HL-60 (cell line): ENCODE measurements around the gene ARHGEF16.

Source experiments
- DNase-seq, 2 experiments: peaks; one replicate each; pipeline ENCODE4 v3.0.0-alpha.2; 2010 to 2020; ENCODE audit warnings: low read depth in 1 of 2, low spot score in 1 of 2
- H3K27ac ChIP-seq: fragments of 250-450 bp; sonication (Bioruptor Pico); replicated peaks from 2 replicates; pipeline ENCODE4 v1.5.1; 2020; ENCODE audit warnings: mild to moderate bottlenecking, moderate library complexity
- H3K27me3 ChIP-seq: fragments of 250-450 bp; sonication (Bioruptor Pico); 2 replicates; pipeline ENCODE4 v1.5.1; 2021; ENCODE audit warnings: mild to moderate bottlenecking, moderate library complexity; ENCODE audit not compliant: insufficient read depth, poor library complexity, severe bottlenecking
- H3K4me3 ChIP-seq: replicated peaks from 2 replicates; pipeline ENCODE4 v1.5.1; 2011; ENCODE audit warnings: mild to moderate bottlenecking, control low read depth, low read length; ENCODE audit not compliant: insufficient read depth
- CTCF ChIP-seq: IDR thresholded peaks from one replicate; pipeline ENCODE4 v1.5.1; 2011; ENCODE audit warnings: low read length, control low read depth, inconsistent platforms; ENCODE audit not compliant: insufficient read depth
- GABPA ChIP-seq: IDR thresholded peaks from 2 replicates; pipeline ENCODE4 v1.6.1; 2012; ENCODE audit warnings: low read depth
- POLR2AphosphoS5 ChIP-seq: IDR thresholded peaks from 2 replicates; pipeline ENCODE4 v1.6.1; 2012; ENCODE audit warnings: low read depth
- REST ChIP-seq: IDR thresholded peaks from 2 replicates; pipeline ENCODE4 v1.6.1; 2012; ENCODE audit warnings: low read depth; ENCODE audit not compliant: insufficient replicate concordance
- SPI1 ChIP-seq: IDR thresholded peaks from 2 replicates; pipeline ENCODE4 v1.6.1; 2012; ENCODE audit warnings: low read depth, mild to moderate bottlenecking, borderline replicate concordance

ARHGEF16 gene

DNA sequence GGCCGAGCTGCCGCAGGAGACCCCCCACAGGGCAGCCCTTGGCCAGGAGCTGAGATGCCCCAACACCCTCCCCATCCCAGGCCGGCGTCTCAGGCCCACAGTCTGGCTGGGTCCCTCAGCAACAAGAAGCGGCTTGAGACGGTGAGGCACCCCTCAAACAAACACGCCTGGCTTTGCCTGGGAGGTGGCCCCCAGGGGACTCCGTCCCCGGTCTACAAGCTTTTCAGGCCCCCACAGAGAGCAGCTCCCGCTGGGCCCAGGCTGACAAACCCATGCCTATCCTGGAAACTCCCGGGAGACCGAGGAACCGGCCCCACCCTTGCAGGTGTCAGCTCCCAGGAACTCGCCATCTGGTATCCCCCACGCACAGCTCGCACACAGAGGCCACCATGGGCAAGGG is 67.0 kb downstream of the ARHGEF16 start:
- DNase-seq: no peak
- H3K27me3 ChIP-seq: no peaks in the 10 kb centered on the region
- H3K27ac ChIP-seq: no peak overlapping the region
- H3K4me3 ChIP-seq: no peak overlapping the region
- TF ChIP-seq SPI1: no peak
- TF ChIP-seq POLR2AphosphoS5: no peak

- DNase-seq: no peak
- no peak for TF ChIP-seq GABPA
- no peak for TF ChIP-seq POLR2AphosphoS5
- TF ChIP-seq CTCF: no peak
- TF ChIP-seq SPI1: no peak
- TF ChIP-seq REST: no peak
- H3K4me3 ChIP-seq: no peak overlapping the region
- no peak overlapping the region for H3K27ac ChIP-seq
- no peaks in the 10 kb centered on the region for H3K27me3 ChIP-seq
These were observed 67.6 kb downstream of the ARHGEF16 start for GRCh38 chr1:3522112-3522511.

DNA sequence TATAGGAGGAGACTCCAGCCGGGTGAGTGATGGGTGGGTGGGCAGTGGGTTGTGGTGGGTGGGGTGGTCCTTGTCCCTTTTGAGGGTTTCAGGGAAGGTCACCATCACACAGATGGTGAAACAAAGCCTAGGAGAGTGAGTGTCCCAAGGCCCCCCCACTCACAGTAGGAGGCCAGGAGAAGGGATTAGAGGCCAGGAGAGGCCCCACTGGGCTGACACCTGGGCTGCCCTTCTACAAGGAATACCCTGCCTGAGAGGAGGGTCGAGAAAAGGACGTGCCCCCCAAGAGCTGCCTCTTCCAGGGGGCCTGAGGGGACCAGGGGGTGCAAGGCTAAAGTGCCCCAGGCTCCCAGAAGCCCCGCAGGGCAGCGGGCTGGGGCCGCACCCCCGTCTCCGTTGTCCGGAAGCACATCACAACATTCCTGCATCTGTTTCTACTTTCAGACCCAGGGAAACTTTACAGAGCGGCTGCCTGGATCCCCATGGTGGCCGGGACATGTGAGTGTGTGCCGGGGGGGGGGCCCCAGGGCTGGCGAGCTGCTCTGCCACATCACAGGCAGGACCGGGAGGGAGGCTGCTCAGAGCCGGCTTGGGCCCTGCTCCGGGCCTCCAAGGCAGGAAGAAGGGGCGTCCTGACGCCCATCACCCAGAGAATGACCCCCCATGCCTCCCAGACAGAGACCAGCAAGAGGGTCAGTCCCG is 68.2 kb downstream of the ARHGEF16 start:
- Histone ChIP-seq H3K27me3 (no peaks in the 10 kb centered on the region), H3K27ac (no peak overlapping the region), H3K4me3 (no peak overlapping the region)
- no peak for DNase-seq
- no peak for TF ChIP-seq CTCF
- no peak for TF ChIP-seq GABPA
- TF ChIP-seq SPI1: no peak
- TF ChIP-seq REST: no peak
- TF ChIP-seq POLR2AphosphoS5: no peak

DNA sequence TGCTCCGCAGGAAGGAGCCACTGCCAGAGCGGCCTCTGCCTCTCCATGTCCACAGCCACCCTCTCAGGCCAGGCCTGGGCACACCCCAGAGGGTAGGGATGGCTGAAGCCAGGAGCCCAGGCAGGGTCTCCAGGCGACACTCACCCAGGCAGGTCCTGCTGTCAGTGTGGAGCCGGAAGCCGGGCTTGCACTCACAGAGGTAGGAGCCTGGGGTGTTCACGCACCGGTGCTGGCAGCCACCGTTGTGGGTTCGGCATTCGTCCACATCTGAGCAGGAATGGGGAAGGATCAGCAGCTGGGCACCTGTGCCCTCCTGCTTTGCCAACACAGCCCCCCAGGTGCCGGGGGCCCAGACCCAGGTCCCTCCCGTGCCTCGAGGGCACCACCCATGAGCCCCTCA is 69.5 kb downstream of the ARHGEF16 start:
- no peaks in the 10 kb centered on the region for H3K27me3 ChIP-seq
- no peak for TF ChIP-seq CTCF
- TF ChIP-seq SPI1: no peak
- no peak for TF ChIP-seq REST
- no peak for TF ChIP-seq GABPA
- TF ChIP-seq POLR2AphosphoS5: no peak

More for the DNA sequence above, 69.5 kb downstream of the ARHGEF16 start:
- H3K27ac ChIP-seq: no peak overlapping the region
- no peak overlapping the region for H3K4me3 ChIP-seq
- DNase-seq: no peak
